GM12878 (cell line): ENCODE data around the gene MCMBP. TPM values are rescaled to one million over a fixed set of nuclear protein-coding genes. Genes with fewer than 3 reads are reported as not detected.

ENCODE experiments used
- ATAC-seq: fragments of 200-7000 bp; cut with Tn5 transposase; 3 replicates; pipeline ENCODE4 v1.9.1; 2020; ENCODE audit warnings: mild to moderate bottlenecking, moderate library complexity
- BruUV-seq: library from RNA; stranded (reverse); fragments of 400-500 nt; replicated peaks from 2 replicates; lab custom pipeline; 2021; lab: Mats Ljungman, UMichigan
- CTCF ChIA-PET: fragments of 300-600 bp; sonication (Branson Sonifier 250); formaldehyde crosslinking; extraction: SDS; loops from one replicate; lab custom pipeline; 2021; ENCODE audit warnings: inconsistent platforms; lab: Yijun Ruan, JAX
- POLR2A ChIA-PET: fragments of 350-600 bp; formaldehyde crosslinking; extraction: SDS; loops from one replicate; lab custom pipeline; 2021; ENCODE audit warnings: inconsistent platforms; lab: Charles Lee
- RAD21 ChIA-PET: fragments of 300-600 bp; sonication (Branson Sonifier 250); formaldehyde crosslinking; loops from one replicate; lab custom pipeline; 2023; ENCODE audit warnings: antibody characterized with exemption; ENCODE audit not compliant: unreplicated experiment; lab: Charles Lee
- SMC1A ChIA-PET: fragments of 300-600 bp; sonication (Branson Sonifier 250); formaldehyde crosslinking; loops from one replicate; lab custom pipeline; 2023; ENCODE audit not compliant: unreplicated experiment, uncharacterized antibody; lab: Charles Lee
- DNase-seq: peaks from one replicate; pipeline ENCODE4 v3.0.0-alpha.2; 2011; ENCODE audit warnings: low read depth, low spot score
- FAIRE-seq: peaks from 3 replicates; lab custom pipeline; 2011; peaks lifted over from hg19 to GRCh38; lab: Jason Lieb, UNC
- H2AFZ ChIP-seq: 2 replicates; pipeline ENCODE4 v1.6.0; 2011; ENCODE audit warnings: low read depth, low read length, control low read depth; ENCODE audit not compliant: control insufficient read depth
- H3K27ac ChIP-seq: 2 replicates; pipeline ENCODE4 v1.5.1; 2011; ENCODE audit warnings: control low read depth; ENCODE audit not compliant: control insufficient read depth, insufficient read depth
- H3K27me3 ChIP-seq, 2 experiments: replicated peaks in 1 of 2; 2 replicates each; pipeline versions ENCODE4 v1.6.0 to v1.6.1; 2011; ENCODE audit warnings: low read length in 1 of 2; ENCODE audit not compliant: control insufficient read depth in 2 of 2, insufficient read depth in 2 of 2
- H3K36me3 ChIP-seq, 2 experiments: 2 replicates each; pipeline ENCODE4 v1.5.1; 2011; ENCODE audit warnings: low read length in 1 of 2; ENCODE audit not compliant: control insufficient read depth in 2 of 2, insufficient read depth in 2 of 2
- H3K4me1 ChIP-seq: 2 replicates; pipeline ENCODE4 v1.6.1; 2011; ENCODE audit warnings: mild to moderate bottlenecking, low read length, moderate library complexity, mixed read lengths; ENCODE audit not compliant: control insufficient read depth, insufficient read depth
- H3K4me2 ChIP-seq: 2 replicates; pipeline ENCODE4 v1.6.0; 2011; ENCODE audit warnings: control low read depth; ENCODE audit not compliant: control insufficient read depth, insufficient read depth
- H3K4me3 ChIP-seq: fragments of 200-600 bp; sonication (generic); 2 replicates; pipeline ENCODE4 v1.5.1; 2016
- H3K79me2 ChIP-seq: 2 replicates; pipeline ENCODE4 v1.6.0; 2011; ENCODE audit warnings: low read length; ENCODE audit not compliant: control insufficient read depth, insufficient read depth
- H3K9ac ChIP-seq: 2 replicates; pipeline ENCODE4 v1.8.0; 2011; ENCODE audit warnings: low read length, control low read depth, mixed read lengths; ENCODE audit not compliant: control insufficient read depth, insufficient read depth
- H3K9me3 ChIP-seq: replicated peaks from 3 replicates; pipeline ENCODE4 v1.5.1; 2011; ENCODE audit warnings: mild to moderate bottlenecking, low read length; ENCODE audit not compliant: control insufficient read depth, insufficient read depth
- H4K20me1 ChIP-seq: 2 replicates; pipeline ENCODE4 v1.6.0; 2011; ENCODE audit not compliant: control insufficient read depth, insufficient read depth
- CBFB ChIP-seq: IDR thresholded peaks from 2 replicates; pipeline ENCODE4 v1.6.1; 2016; ENCODE audit warnings: antibody characterized with exemption, low read depth
- CTCF ChIP-seq, 3 experiments: IDR thresholded peaks in 2 of 3; conservative IDR thresholded peaks in 1 of 3; 2 replicates each; pipeline ENCODE4 v1.5.1; 2011; ENCODE audit warnings: low read depth in 3 of 3, low read length in 3 of 3, mild to moderate bottlenecking in 3 of 3, control low read depth in 2 of 3, moderate library complexity in 2 of 3, inconsistent platforms in 1 of 3, mixed read lengths in 1 of 3; ENCODE audit not compliant: control insufficient read depth in 2 of 3, insufficient read depth in 1 of 3; ENCODE audit errors: extremely low read depth in 1 of 3
- FOS ChIP-seq: IDR thresholded peaks from 3 replicates; pipeline ENCODE4 v1.6.1; 2011; ENCODE audit warnings: borderline replicate concordance; ENCODE audit not compliant: insufficient read length; ENCODE audit errors: extremely low read depth
- MEF2B ChIP-seq: fragments of 450-650 bp; IDR thresholded peaks from 2 replicates; pipeline ENCODE4 v1.6.1; 2018; ENCODE audit warnings: mild to moderate bottlenecking, moderate library complexity; ENCODE audit not compliant: partially characterized antibody, poor library complexity, severe bottlenecking
- MYC ChIP-seq: IDR thresholded peaks from 2 replicates; pipeline ENCODE4 v1.6.1; 2011; ENCODE audit warnings: mild to moderate bottlenecking, low read length, moderate library complexity, inconsistent platforms; ENCODE audit not compliant: insufficient read depth, insufficient replicate concordance, insufficient read length, severe bottlenecking
- NFYB ChIP-seq: IDR thresholded peaks from 2 replicates; pipeline ENCODE4 v1.6.1; 2011; ENCODE audit warnings: low read depth, mild to moderate bottlenecking, low read length, improper control_type of control experiment, moderate library complexity; ENCODE audit not compliant: insufficient read depth
- POU2F2 ChIP-seq: IDR thresholded peaks from 3 replicates; pipeline ENCODE4 v1.6.1; 2011; ENCODE audit warnings: low read depth, mild to moderate bottlenecking, low read length, borderline replicate concordance
- WRNIP1 ChIP-seq: IDR thresholded peaks from 2 replicates; pipeline ENCODE4 v1.6.1; 2011; ENCODE audit warnings: low read depth, low read length, improper control_type of control experiment, borderline replicate concordance
- ZNF592 ChIP-seq: fragments of 450-650 bp; IDR thresholded peaks from 2 replicates; pipeline ENCODE4 v1.6.1; 2017; ENCODE audit warnings: mild to moderate bottlenecking, moderate library complexity
- WGBS: methylation state at CpG from one replicate; pipeline ENCODE4 v1.1.6; 2016; ENCODE audit warnings: low lambda C conversion rate; ENCODE audit not compliant: insufficient replicate concordance, insufficient coverage; ENCODE audit errors: missing lambda C conversion rate; 5-methylcytosine and 5-hydroxymethylcytosine counted together
- in situ Hi-C: fragments of 300-500 bp; cut with MboI; formaldehyde crosslinking; loops from 9 replicates; pipeline ENCODE4 v1.14.3; 2018; ENCODE audit warnings: mixed read lengths
- intact Hi-C: fragments of 100-400 bp; cut with micrococcal nuclease; formaldehyde crosslinking; loops from one replicate; pipeline ENCODE4 v1.14.2; 2022; ENCODE audit not compliant: unreplicated experiment
- polyA plus RNA-seq, 11 experiments: library from polyadenylated mRNA; depleted of rRNA in 4 of 11; unstranded in 6 of 11; stranded (reverse) in 5 of 11; fragments of >200 nt; fragmentation: Nextera tagmentation in 4 of 11; fragmentation: Illumina TruSeq in 1 of 11; extraction: Ambion mirVana in 4 of 11; extraction: Trizol in 1 of 11; gene quantifications; 1 replicate in 1 of 11; 2 replicates in 10 of 11; pipeline versions ENCODE4 v1.2.1 to v1.2.3, GENCODE V29; 2011 to 2016; ENCODE audit warnings: inconsistent platforms in 2 of 11, missing spikeins in 2 of 11, low read depth in 1 of 11
- total RNA-seq, 4 experiments: library from RNA; depleted of rRNA in 3 of 4; stranded (reverse); fragments of >200 nt in 3 of 4; fragmentation: Illumina TruSeq in 1 of 4; extraction: Trizol in 1 of 4; gene quantifications; 2 replicates each; pipeline versions ENCODE4 v1.2.1 to v1.2.3, GENCODE V29; 2013 to 2021
- TF ChIP-seq, protein P1 (sequence below): fragments of 450-650 bp; formaldehyde crosslinking; IDR thresholded peaks from 2 replicates; pipeline ENCODE4 v1.4.0; 2022; ENCODE audit warnings: mild to moderate bottlenecking, moderate library complexity

Gene MCMBP
- total and polyA plus RNA-seq, 10 of the 15 experiments (the other 5 are each of a cell fraction or from before 2014, with no cell fraction given), result 7.6 to 93.1 (median 75.7) TPM

DNA sequence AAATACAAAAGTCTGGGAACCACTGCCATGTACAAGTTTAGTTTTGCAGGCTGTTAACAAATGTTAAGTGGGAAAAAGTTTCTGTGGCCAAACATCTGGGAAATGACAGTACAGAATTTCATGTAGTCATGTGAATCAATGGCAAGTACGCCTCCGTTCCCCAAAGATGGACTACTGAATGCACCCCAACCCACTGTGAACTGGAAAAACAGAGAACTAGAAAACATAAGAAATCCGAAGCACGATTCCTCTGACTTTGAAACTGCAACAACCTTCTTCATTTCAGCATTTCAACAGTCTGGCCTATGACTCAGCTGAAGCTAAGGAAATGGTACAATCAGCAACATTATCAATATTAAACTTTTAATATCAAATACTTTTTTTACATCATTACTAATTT, 41.8 kb downstream of the MCMBP start:
- BruUV-seq, result no TSS peak
- Histone ChIP-seq H3K79me2 (no peaks in the 10 kb centered on the region), H3K4me2 (no peak overlapping the region), H3K4me1 (no peaks in the 10 kb centered on the region), H4K20me1 (no peaks in the 10 kb centered on the region), H3K9ac (no peak overlapping the region), H3K9me3 (no peaks in the 10 kb centered on the region), H3K4me3 (no peak overlapping the region), H3K36me3 (peaks cover 6 to 35% of the 10 kb centered on the region in 2 experiments), H3K27ac (no peak overlapping the region), H3K27me3 (no peaks in the 10 kb centered on the region), H2AFZ (no peak overlapping the region)
- WGBS, result 98% methylated on average over 4 of the region's 4 CpGs
- ChIA-PET POLR2A (no interaction called here), RAD21 (interaction anchor here (2.2 to 3.7 kb wide), 2 partner anchors 29 to 80 kb away, joined by 6 to 12 read pairs; no protein-coding TSS in a partner anchor), SMC1A (interaction anchor here (0.8 to 3.1 kb wide), 7 partner anchors 27 to 144 kb away, joined by 3 to 15 read pairs (median 4); no protein-coding TSS in a partner anchor), CTCF (interaction anchor here (0.9 to 5.9 kb wide), 6 partner anchors 19 to 144 kb away, joined by 3 to 37 read pairs (median 4); no protein-coding TSS in a partner anchor)
- DNase-seq (no peak), ATAC-seq (no peak), FAIRE-seq (no peak)
- intact Hi-C loops (no loop called here), in situ Hi-C loops (no loop called here)
- TF ChIP-seq ZNF592 (no peak), NFYB (no peak), MYC (no peak), FOS (no peak), CTCF (IDR thresholded peaks at IDR 0.05 in 2 of 3, conservative IDR thresholded peaks at IDR 0.05 in 1 of 3; ENCODE audit: control insufficient read depth in 2 of 3, extremely low read depth in 1 of 3, insufficient read depth in 1 of 3, low read depth in 3 of 3, low read length in 3 of 3) (no peak), POU2F2 (no peak), WRNIP1 (no peak), MEF2B (no peak), CBFB (no peak)
- TF ChIP-seq, protein P1, sequence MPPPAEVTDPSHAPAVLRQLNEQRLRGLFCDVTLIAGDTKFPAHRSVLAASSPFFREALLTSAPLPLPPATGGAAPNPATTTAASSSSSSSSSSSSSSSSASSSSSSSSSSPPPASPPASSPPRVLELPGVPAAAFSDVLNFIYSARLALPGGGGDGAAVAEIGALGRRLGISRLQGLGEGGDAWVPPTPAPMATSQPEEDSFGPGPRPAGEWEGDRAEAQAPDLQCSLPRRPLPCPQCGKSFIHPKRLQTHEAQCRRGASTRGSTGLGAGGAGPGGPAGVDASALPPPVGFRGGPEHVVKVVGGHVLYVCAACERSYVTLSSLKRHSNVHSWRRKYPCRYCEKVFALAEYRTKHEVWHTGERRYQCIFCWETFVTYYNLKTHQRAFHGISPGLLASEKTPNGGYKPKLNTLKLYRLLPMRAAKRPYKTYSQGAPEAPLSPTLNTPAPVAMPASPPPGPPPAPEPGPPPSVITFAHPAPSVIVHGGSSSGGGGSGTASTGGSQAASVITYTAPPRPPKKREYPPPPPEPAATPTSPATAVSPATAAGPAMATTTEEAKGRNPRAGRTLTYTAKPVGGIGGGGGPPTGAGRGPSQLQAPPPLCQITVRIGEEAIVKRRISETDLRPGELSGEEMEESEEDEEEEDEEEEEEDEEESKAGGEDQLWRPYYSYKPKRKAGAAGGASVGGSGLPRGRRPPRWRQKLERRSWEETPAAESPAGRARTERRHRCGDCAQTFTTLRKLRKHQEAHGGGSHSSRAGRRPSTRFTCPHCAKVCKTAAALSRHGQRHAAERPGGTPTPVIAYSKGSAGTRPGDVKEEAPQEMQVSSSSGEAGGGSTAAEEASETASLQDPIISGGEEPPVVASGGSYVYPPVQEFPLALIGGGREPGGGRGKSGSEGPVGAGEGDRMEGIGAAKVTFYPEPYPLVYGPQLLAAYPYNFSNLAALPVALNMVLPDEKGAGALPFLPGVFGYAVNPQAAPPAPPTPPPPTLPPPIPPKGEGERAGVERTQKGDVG, result no peak
